Measurements from ENCODE around the gene NPPB. TPM values are rescaled to one million over a fixed set of nuclear protein-coding genes. Genes with fewer than 3 reads are reported as not detected.
"Not testable (repeated sequence)": the region's sequence is repeated elsewhere in the genome, so short reads cannot be mapped to it uniquely, and the experiment has no call there.

Gene NPPB
- polyA plus RNA-seq, result under 1 TPM in 2 of 3 donors, not detected in 1; 0.58 to 0.62 TPM

DNA sequence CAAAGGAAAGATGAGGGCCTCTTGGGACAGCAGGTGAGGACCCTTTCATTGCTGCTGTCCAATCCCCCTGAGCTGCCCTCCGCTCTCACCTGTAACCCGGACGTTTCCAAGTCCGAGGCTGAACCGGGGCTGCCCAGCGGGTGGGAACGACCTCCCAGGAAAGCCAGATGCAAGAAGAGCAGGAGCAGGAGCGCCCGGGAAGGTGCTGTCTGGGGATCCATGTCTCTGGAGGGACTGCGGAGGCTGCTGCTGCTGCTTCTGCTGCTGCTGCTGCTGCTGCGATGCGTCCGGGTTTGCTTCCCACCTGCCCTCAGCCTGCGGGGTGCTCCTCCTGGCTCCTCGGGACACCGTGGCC, at the start of gene NPPB:
Gene NPPB, minus strand, starts transcription at position 333 of the 355 bp plus-strand sequence. Its CDS starts 112 bp downstream, at position 221.
- no peak within 1 kb of the TSS for H3K27ac ChIP-seq (ENCODE audit: low read depth, low read length)
- 16 to 26% (median 22%) methylated on average over 16 of the region's 16 CpGs for WGBS, 3 donors

DNA sequence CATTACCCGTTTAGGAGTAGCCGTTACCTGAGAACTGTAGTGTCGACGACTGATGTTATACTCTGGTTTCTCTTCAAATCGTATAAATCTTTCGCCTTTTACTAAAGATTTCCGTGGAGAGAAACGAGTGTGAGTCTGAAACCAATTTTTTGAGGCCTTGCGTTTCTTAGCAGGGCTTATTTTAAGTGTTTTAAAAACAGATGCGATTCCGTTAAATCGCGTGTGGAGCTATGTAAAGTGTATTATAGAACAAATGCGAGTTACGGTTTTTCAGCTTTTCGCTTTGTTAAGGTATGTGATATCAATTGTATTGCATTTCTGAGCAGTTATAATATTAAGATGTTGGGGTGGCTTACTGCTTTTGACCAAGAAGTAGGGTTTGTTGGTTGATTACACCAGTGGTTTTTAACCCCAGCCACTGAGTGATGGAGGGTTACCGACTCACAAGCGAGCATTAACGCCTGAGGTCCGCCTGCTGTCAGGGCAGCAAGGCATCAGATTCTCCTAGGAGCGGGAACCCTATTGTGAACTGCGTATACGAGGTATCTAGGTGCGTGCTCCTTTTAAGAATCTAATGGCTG, 49.4 kb upstream of the NPPB start:
- H3K27ac ChIP-seq (ENCODE audit: low read depth, low read length), result peak overlapping the region; percentile 93
- 0 to 1% (median 1%) methylated on average over 24 of the region's 24 CpGs for WGBS, 3 donors

DNA sequence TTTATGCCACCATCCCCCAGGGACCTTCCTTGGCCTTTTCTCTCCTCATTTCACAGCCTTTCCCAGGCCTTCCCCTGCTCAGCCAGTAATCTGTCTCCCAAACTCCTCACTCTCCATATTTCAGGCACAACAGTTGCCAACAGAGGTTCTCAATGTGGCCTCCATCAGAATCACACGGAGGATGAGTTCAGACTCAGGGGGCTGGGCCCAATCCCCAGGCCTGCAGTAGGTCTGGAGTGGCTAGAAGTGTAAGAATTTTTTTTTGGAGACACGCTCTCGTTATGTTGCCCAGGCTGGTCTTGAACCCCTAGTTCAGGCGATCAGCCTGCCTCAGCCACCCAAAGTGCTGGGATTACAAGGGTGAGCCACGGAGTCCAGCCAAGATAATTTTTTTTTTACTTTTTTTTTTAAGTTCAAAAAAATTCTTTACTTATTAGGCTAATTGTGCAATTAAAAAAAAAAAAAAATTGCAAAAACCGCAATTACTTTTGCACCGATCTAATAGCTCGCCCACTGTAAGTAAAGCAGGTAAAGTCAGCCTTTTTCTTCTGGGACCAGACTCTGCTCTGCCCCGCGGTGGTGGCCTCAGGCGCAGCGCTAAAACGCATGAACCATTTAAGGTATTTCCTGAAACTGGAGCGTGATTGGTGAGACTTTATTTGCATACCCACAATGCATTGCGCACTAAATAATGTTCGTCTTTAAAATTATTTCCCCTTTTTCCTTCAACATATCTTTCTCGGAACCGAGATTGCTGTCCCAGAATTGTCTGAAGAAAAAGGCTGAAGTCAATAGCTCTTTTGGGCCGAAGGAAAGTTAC, 48.7 kb upstream of the NPPB start:
- 11 to 14% (median 12%) methylated on average over 19 of the region's 19 CpGs for WGBS, 3 donors
- peak overlapping the region; percentile 93 for H3K27ac ChIP-seq (ENCODE audit: low read depth, low read length)

DNA sequence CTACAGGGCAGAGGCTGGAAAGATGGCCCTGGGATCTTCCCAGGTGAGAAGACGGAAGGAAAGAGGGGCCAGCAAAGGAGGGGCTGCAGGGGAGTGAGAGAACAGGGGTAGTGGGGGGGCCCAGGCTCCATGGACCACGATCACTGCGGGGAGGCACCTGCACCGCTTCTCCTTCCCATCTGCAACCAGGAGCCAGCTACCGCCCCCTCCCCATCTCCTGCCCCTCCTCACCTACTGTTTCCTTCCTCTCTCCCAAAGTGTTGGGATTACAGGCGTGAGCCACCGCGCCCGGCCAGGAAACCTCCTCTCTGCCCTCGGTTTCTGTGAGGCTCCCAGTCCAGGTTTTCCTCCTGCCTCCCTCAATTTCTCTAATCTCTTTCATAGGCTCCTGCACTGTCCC, 48.1 kb upstream of the NPPB start:
- no peak overlapping the region for H3K27ac ChIP-seq (ENCODE audit: low read depth, low read length)
- 65 to 77% (median 67%) methylated on average over 10 of the region's 10 CpGs for WGBS, 3 donors

DNA sequence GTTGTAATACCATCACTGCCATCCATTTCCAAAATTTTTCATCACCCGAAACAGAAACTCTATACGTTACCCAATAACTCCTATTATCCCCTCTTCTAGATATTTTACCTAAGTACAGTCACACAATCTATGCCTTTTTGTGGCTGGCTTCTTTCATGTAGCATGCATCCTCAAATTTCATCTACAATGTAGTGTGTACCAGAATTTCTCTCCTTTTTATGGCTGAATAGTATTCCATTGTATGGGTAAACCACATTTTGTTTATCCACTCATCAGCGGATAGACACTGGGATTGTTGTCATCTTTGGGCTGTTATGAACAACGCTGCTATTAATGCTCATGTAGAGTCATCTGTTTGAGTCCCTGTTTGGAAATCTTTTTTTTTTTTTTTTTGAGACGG, 46.2 kb upstream of the NPPB start:
- no peak overlapping the region for H3K27ac ChIP-seq (ENCODE audit: low read depth, low read length)
- WGBS, 3 donors, result 94 to 97% (median 95%) methylated on average over 5 of the region's 5 CpGs

DNA sequence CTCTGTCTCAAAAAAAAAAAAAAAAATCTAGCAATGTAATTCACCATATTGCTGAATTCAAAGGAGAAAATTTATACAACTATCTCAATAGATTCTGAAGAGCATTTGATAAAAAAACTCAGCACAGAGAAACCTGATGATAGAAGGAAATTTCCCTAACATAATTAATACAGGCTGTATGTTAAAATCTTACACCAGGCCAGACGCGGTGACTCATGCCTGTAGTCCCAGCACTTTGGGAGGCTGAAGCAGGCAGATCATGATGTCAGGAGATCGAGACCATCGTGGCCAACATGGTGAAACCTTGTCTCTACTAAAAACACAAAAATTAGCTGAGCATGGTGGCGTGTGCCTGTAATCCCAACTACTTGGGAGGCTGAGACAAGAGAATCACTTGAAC, 45.4 kb upstream of the NPPB start:
- 88 to 96% (median 93%) methylated on average over 5 of the region's 5 CpGs for WGBS, 3 donors
- H3K27ac ChIP-seq (ENCODE audit: low read depth, low read length), result not testable (repeated sequence)

DNA sequence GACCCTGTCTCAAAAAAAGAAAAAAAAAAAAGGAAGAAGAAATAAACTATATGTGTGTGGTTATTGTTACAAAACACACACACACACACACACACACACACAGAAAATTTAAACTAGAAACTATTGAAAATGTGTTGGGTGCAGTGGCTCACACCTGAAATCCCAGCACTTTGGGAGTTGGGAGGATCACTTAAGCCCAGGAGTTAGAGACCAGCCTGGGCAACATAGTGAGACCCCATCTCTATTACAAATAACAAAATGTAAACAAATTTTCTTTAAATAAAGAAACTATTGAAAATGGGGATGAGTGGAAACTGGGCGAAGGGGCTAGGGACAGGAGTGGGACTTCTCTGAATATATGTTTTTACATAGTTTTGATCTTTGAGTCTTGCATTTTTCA, 44.5 kb upstream of the NPPB start:
- H3K27ac ChIP-seq (ENCODE audit: low read depth, low read length), result no peak overlapping the region
- WGBS, 3 donors, result 94 to 97% (median 96%) methylated on average over 1 of the region's 1 CpG

DNA sequence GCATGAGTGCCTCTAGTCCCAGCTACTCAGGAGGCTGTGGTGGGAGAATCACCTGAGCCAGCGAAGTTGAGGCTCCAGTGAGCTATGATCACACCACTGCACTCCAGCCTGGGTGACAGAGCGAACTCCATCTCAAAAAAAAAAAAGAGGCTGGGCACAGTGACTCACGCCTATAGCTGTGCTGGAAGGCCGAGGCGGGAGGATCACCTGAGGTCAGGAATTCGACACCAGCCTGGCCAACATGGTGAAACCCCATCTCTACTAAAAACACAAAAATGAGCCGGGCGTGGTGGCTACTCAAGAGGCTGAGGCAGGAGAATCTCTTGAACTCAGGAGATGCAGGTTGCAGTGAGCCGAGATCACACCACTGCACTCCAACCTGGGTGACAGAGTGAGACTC, 42.7 kb upstream of the NPPB start:
- 62 to 72% (median 70%) methylated on average over 9 of the region's 9 CpGs for WGBS, 3 donors

DNA sequence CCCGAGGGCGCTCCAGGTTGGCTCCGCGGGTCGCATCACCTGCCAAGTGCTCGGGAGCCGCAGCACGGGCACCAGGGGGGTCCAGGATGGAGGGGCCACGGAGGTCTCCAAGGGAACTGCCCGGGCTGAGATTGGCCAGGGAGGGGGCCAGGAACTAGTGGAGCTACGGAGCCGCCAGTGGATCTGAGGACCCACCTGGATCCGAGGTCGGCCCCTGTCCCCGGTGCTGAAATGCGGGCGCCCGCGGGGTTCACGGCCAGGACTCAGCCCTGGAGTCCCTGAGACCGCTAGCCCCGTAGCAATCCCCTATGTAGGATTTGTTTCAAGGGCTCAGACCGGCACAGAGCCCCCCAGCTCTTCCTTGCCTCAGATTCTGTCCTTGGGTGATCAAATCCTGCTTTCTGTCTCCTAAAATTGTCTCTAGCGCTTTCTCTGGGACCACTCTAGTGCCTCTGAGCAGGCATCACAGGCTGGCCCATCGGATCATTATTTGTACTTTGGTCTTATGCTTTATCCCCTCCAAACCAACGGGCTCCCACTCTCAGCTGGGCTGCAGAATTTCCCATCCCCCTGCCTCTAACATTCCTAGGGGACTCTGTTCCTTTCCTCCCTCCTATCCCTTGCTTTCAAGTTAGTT, 40.2 kb upstream of the NPPB start:
- H3K27ac ChIP-seq (ENCODE audit: low read depth, low read length), result no peak overlapping the region
- WGBS, 3 donors, result 14 to 20% (median 16%) methylated on average over 26 of the region's 26 CpGs

More for the DNA sequence above, 42.7 kb upstream of the NPPB start:
- H3K27ac ChIP-seq (ENCODE audit: low read depth, low read length), result not testable (repeated sequence)

DNA sequence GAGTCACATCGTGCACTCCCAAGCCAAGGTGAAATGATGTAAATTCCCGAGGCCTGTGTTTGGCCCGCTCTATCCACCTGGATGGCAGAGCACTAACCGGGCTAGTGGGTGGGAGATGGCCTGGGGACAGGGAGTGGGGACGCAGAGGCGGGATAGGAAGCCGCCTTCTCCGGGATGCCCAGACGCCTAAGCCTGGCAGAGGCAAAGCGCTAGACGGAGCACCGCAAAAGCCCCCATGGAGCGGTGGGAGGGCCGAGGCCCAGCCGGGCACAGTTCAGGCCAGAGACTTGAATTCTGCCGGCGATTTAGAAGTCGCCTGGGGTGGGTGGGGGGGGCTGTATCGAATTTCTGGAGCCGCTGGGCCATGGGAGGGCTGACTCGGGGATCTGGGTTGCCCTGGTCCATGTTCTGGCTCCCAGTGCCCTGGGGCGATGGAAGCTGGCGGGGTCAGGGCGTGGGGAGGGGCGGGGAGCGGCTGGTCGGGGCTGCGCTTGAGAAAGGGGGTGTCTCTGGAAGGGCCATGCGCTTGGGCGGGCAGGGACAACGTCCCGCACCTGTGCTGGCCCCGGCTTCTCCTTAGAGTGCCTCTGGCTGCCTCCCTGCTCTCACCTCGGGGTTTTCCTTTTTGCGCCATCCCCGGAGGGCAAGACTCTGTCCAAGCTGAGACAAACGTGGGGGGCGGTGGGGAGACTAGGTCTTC, 39.5 kb upstream of the NPPB start:
- H3K27ac ChIP-seq (ENCODE audit: low read depth, low read length), result no peak overlapping the region
- 17 to 36% (median 17%) methylated on average over 27 to 38 of the region's 38 CpGs for WGBS, 3 donors

DNA sequence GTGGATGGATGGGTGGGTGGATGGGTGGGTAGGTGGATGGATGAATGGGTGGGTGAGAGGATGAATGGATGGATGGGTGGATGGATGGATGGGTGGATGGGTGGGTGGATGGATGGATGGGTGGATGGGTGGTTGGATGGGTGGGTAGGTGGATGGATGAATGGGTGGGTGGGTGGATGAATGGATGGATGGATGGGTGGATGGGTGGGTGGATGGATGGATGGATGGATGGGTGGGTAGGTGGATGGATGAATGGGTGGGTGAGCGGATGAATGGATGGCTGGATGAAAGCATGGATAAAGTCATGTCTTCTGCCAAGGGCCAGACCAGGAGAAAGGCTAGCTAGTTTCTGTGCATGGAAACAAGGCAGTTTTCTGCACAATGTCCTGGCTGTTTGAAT, 35.8 kb upstream of the NPPB start:
- 64 to 72% (median 71%) methylated on average over 1 of the region's 1 CpG for WGBS, 3 donors
- H3K27ac ChIP-seq (ENCODE audit: low read depth, low read length), result not testable (repeated sequence)

DNA sequence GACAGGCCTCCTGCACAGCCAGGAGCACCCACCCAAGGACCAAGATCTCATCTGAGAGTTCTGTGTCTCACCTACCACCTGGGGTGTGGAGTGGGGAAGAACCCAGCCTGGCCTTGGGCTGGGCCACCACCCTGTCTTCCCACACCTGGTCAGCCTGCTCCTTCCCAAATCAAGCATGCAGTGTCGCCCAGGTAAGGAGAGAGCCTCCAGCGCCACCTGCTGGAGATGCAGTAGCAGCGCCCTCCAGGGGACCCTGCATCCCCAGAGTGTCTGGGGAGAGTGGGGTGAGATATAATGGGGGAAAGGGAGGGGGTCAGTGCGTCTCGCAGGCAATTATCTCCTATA, 35.1 kb upstream of the NPPB start:
- H3K27ac ChIP-seq (ENCODE audit: low read depth, low read length), result no peak overlapping the region
- 0 to 4% (median 2%) methylated on average over 5 of the region's 5 CpGs for WGBS, 3 donors

DNA sequence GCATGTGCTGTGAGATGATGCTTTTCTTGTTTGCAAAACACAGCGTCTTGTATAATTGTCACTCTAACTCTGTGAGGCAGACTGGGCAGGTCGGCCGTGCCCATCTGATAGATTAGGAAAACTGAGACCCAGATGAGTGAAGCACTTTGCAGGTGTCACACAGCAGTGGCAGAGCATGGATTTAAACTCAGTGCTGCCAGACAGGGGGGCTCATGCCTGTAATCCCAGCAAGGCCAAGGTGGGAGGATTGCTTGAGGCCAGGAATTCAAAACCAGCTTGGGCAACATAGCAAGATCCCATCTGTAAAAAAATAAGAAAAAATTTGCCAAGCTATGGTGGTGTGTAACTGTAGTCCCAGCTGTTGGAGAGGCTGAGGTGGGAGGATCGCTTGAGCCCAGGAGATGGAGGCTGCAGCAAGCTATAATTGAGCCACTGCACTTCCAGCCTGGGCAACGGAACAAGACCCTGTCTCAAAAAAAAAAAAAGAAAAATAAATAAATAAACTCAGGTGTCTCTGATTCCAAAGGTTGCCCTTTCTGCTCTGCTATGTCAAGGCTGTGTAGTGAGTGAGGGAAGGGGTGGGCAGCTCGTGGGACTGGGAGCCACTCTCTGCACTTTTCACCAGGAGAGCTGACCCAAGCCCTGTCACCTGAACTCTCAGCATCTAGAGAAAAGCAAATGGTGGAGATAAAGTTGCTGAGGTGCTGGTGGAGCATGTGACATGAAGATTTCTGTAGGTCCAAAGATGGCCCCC, 32.9 kb upstream of the NPPB start:
- H3K27ac ChIP-seq (ENCODE audit: low read depth, low read length), result no peak overlapping the region
- 80 to 86% (median 83%) methylated on average over 6 of the region's 6 CpGs for WGBS, 3 donors

DNA sequence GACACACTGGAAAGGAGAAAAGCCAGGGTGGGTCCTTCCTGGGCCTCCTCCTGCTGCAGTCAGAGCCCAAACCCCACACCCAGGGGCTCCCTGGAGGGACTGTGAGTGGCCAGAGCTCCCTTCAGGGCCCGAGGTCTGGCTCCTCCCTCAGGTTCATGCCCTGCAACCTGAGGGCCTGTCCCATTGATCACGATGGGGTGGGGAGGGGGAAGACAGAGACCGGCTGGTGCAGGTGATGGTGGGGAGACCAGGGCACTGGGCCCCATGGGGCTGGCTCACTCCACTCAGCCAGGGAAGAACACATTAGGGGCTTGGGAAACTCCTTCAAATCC, 30.1 kb upstream of the NPPB start:
- WGBS, 3 donors, result 50 to 64% (median 61%) methylated on average over 3 of the region's 3 CpGs
- H3K27ac ChIP-seq (ENCODE audit: low read depth, low read length), result no peak overlapping the region

DNA sequence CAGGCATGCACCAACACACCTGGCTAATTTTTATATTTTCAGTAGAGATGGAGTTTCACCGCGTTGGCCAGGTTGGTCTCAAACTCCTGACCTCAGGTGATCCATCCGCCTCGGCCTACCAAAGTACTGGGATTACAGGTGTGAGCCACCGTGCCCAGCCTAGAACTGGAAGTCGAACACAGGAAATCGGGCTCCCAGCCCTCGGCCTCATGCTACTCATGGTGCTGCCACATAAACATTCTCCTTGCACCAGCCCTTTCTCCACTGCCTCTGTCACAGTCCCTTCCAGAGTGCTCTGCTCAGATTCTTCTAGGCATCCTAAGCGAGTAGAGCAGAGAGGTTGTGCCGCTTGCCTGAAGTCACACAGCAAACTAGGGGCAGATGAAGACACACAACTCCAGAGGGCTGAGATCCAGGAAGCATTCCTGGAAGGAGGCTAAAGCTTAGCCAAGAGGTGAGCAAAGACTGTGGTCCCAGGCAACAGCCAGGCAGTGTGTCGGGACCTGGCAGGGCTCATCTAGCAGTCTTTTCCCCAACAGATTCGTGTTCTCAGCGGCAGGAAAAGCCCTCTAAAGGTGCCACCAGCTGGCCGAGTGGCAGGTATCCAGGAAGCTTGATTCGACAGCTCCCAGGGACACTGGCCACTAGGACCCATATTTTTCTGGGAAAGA, 29.6 kb upstream of the NPPB start:
- H3K27ac ChIP-seq (ENCODE audit: low read depth, low read length), result no peak overlapping the region
- WGBS, 3 donors, result 78 to 83% (median 82%) methylated on average over 15 of the region's 15 CpGs

DNA sequence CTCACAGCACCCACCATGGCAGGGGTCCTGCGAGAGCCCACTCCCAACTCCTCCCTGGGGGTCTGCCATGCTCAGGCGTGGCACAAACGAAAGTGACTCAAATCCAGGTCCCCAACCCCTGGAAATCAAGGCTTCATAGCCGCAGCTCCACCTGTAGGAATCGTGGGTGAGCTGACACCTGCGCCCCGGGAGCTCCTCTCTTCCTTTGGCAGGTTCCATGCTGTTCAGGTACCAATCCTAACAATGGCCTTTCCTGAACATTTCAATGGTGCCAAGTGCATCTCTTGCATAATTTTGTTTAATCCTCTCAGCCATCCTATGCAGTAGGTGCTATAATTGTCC, 28.9 kb upstream of the NPPB start:
- WGBS, 3 donors, result 78 to 89% (median 80%) methylated on average over 7 of the region's 7 CpGs
- H3K27ac ChIP-seq (ENCODE audit: low read depth, low read length), result no peak overlapping the region

DNA sequence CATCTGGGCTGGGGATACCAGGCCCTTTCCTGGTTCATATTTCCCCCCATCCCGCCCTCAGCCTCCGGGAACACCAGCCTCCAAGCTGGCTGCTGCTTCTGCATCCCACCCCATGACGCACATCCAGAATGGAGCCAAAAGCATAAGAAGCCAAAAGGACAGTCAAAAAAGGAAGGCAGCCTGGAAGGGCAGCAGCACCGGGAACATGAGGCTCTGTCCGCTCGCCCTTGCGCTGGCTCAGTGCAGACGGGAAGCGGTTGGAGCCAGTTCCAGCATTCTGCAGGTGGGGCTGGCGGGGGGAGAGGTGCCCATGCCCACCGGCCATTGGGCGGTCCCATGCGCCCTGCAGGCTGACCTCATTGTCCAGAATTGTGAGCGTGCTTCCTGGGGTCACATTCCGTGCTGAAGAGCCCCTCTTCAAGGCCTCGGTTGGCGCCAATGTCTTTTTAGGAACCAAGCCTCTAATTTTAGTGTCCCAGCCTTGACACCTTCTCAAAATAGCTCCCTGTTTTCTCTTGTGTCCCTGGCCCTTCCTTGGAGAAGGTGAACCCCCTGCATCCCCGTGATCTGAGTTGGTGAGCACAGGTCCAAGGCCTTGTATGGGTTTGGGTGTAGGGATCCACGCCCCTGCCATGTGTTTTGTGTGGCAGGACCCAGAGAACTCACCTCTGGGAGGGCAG, 28.4 kb upstream of the NPPB start:
- 74 to 84% (median 75%) methylated on average over 18 to 19 of the region's 19 CpGs for WGBS, 3 donors

DNA sequence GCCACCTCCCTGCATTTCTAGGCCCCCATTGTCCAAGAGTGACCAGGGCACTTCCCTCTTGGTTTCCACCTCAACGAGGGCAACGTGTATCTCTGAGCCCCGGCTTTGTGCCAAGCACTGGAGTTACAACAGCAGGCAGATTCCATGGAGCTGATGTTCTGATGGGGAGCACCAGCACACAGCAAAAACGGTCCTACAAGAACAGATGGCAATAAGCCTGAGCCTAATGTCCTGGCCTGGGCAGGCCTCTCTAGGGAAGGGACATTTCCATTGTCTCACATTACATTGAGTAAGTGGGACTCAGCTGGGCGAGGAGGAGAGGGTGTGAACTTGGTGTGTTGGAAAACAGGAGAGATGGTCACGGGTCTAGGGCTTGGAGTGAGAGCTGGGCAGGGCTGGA, 27.2 kb upstream of the NPPB start:
- 66 to 75% (median 74%) methylated on average over 6 of the region's 6 CpGs for WGBS, 3 donors
- no peak overlapping the region for H3K27ac ChIP-seq (ENCODE audit: low read depth, low read length)

More for the DNA sequence above, 28.4 kb upstream of the NPPB start:
- H3K27ac ChIP-seq (ENCODE audit: low read depth, low read length), result no peak overlapping the region

Measured in adipose tissue (tissue), 3 donors.